GM12878 (cell line): ENCODE results near the gene KCNK4. TPM values are rescaled to one million over a fixed set of nuclear protein-coding genes. Genes with fewer than 3 reads are reported as not detected.
A peak's percentile ranks its signal among the peaks of the same experiment; 100 is the strongest.

ENCODE experiments used
- ATAC-seq: fragments of 200-7000 bp; cut with Tn5 transposase; 3 replicates; pipeline ENCODE4 v1.9.1; 2020; ENCODE audit warnings: mild to moderate bottlenecking, moderate library complexity
- BruUV-seq: library from RNA; stranded (reverse); fragments of 400-500 nt; replicated peaks from 2 replicates; lab custom pipeline; 2021; lab: Mats Ljungman, UMichigan
- CTCF ChIA-PET: fragments of 300-600 bp; sonication (Branson Sonifier 250); formaldehyde crosslinking; extraction: SDS; loops from one replicate; lab custom pipeline; 2021; ENCODE audit warnings: inconsistent platforms; lab: Yijun Ruan, JAX
- POLR2A ChIA-PET: fragments of 350-600 bp; formaldehyde crosslinking; extraction: SDS; loops from one replicate; lab custom pipeline; 2021; ENCODE audit warnings: inconsistent platforms; lab: Charles Lee
- RAD21 ChIA-PET: fragments of 300-600 bp; sonication (Branson Sonifier 250); formaldehyde crosslinking; loops from one replicate; lab custom pipeline; 2023; ENCODE audit warnings: antibody characterized with exemption; ENCODE audit not compliant: unreplicated experiment; lab: Charles Lee
- SMC1A ChIA-PET: fragments of 300-600 bp; sonication (Branson Sonifier 250); formaldehyde crosslinking; loops from one replicate; lab custom pipeline; 2023; ENCODE audit not compliant: unreplicated experiment, uncharacterized antibody; lab: Charles Lee
- DNase-seq: peaks from one replicate; pipeline ENCODE4 v3.0.0-alpha.2; 2011; ENCODE audit warnings: low read depth, low spot score
- FAIRE-seq: peaks from 3 replicates; lab custom pipeline; 2011; peaks lifted over from hg19 to GRCh38; lab: Jason Lieb, UNC
- H2AFZ ChIP-seq: 2 replicates; pipeline ENCODE4 v1.6.0; 2011; ENCODE audit warnings: low read depth, low read length, control low read depth; ENCODE audit not compliant: control insufficient read depth
- H3K27ac ChIP-seq: 2 replicates; pipeline ENCODE4 v1.5.1; 2011; ENCODE audit warnings: control low read depth; ENCODE audit not compliant: control insufficient read depth, insufficient read depth
- H3K27me3 ChIP-seq, 2 experiments: replicated peaks in 1 of 2; 2 replicates each; pipeline versions ENCODE4 v1.6.0 to v1.6.1; 2011; ENCODE audit warnings: low read length in 1 of 2; ENCODE audit not compliant: control insufficient read depth in 2 of 2, insufficient read depth in 2 of 2
- H3K36me3 ChIP-seq, 2 experiments: 2 replicates each; pipeline ENCODE4 v1.5.1; 2011; ENCODE audit warnings: low read length in 1 of 2; ENCODE audit not compliant: control insufficient read depth in 2 of 2, insufficient read depth in 2 of 2
- H3K4me1 ChIP-seq: 2 replicates; pipeline ENCODE4 v1.6.1; 2011; ENCODE audit warnings: mild to moderate bottlenecking, low read length, moderate library complexity, mixed read lengths; ENCODE audit not compliant: control insufficient read depth, insufficient read depth
- H3K4me2 ChIP-seq: 2 replicates; pipeline ENCODE4 v1.6.0; 2011; ENCODE audit warnings: control low read depth; ENCODE audit not compliant: control insufficient read depth, insufficient read depth
- H3K4me3 ChIP-seq: fragments of 200-600 bp; sonication (generic); 2 replicates; pipeline ENCODE4 v1.5.1; 2016
- H3K79me2 ChIP-seq: 2 replicates; pipeline ENCODE4 v1.6.0; 2011; ENCODE audit warnings: low read length; ENCODE audit not compliant: control insufficient read depth, insufficient read depth
- H3K9ac ChIP-seq: 2 replicates; pipeline ENCODE4 v1.8.0; 2011; ENCODE audit warnings: low read length, control low read depth, mixed read lengths; ENCODE audit not compliant: control insufficient read depth, insufficient read depth
- H3K9me3 ChIP-seq: replicated peaks from 3 replicates; pipeline ENCODE4 v1.5.1; 2011; ENCODE audit warnings: mild to moderate bottlenecking, low read length; ENCODE audit not compliant: control insufficient read depth, insufficient read depth
- H4K20me1 ChIP-seq: 2 replicates; pipeline ENCODE4 v1.6.0; 2011; ENCODE audit not compliant: control insufficient read depth, insufficient read depth
- BRCA1 ChIP-seq: IDR thresholded peaks from 2 replicates; pipeline ENCODE4 v1.6.1; 2011; ENCODE audit warnings: low read depth, low read length, improper control_type of control experiment
- CBX5 ChIP-seq: sonication (generic); IDR thresholded peaks from 2 replicates; pipeline ENCODE4 v1.6.1; 2016; ENCODE audit warnings: low read depth, moderate library complexity, mild to moderate bottlenecking, inconsistent platforms
- CHD2 ChIP-seq: IDR thresholded peaks from 2 replicates; pipeline ENCODE4 v1.6.1; 2011; ENCODE audit warnings: low read depth, low read length, improper control_type of control experiment, borderline replicate concordance
- EZH2 ChIP-seq: IDR thresholded peaks from 2 replicates; pipeline ENCODE4 v1.6.1; 2012; ENCODE audit warnings: low read depth, mild to moderate bottlenecking, control low read depth, inconsistent platforms, low read length, borderline replicate concordance; ENCODE audit not compliant: control insufficient read depth
- IKZF1 ChIP-seq: fragments of 450-650 bp; conservative IDR thresholded peaks from 2 replicates; pipeline ENCODE4 v1.6.1; 2017; ENCODE audit warnings: antibody characterized with exemption, mild to moderate bottlenecking
- JUNB ChIP-seq: IDR thresholded peaks from 2 replicates; pipeline ENCODE4 v1.6.1; 2016; ENCODE audit warnings: antibody characterized with exemption, mild to moderate bottlenecking
- MXI1 ChIP-seq: fragments of 150-350 bp; IDR thresholded peaks from 2 replicates; pipeline ENCODE4 v1.6.1; 2011; ENCODE audit warnings: low read depth, mild to moderate bottlenecking, inconsistent platforms, low read length, improper control_type of control experiment
- NFYB ChIP-seq: IDR thresholded peaks from 2 replicates; pipeline ENCODE4 v1.6.1; 2011; ENCODE audit warnings: low read depth, mild to moderate bottlenecking, low read length, improper control_type of control experiment, moderate library complexity; ENCODE audit not compliant: insufficient read depth
- SMAD5 ChIP-seq: IDR thresholded peaks from 2 replicates; pipeline ENCODE4 v1.6.1; 2016; ENCODE audit warnings: antibody characterized with exemption, low read depth
- SMARCA5 ChIP-seq: fragments of 450-650 bp; IDR thresholded peaks from 2 replicates; pipeline ENCODE4 v1.6.1; 2017; ENCODE audit warnings: mild to moderate bottlenecking
- SUPT20H ChIP-seq: IDR thresholded peaks from 2 replicates; pipeline ENCODE4 v1.6.1; 2011; ENCODE audit warnings: low read depth, mild to moderate bottlenecking, low read length, moderate library complexity, borderline replicate concordance; ENCODE audit not compliant: control insufficient read depth
- ZNF274 ChIP-seq: IDR thresholded peaks from one replicate; pipeline ENCODE4 v1.8.0; 2011; ENCODE audit not compliant: insufficient read length, insufficient read depth
- ZZZ3 ChIP-seq: IDR thresholded peaks from 2 replicates; pipeline ENCODE4 v1.6.1; 2011; ENCODE audit warnings: low read depth; ENCODE audit not compliant: control insufficient read depth, insufficient read length
- WGBS: methylation state at CpG from one replicate; pipeline ENCODE4 v1.1.6; 2016; ENCODE audit warnings: low lambda C conversion rate; ENCODE audit not compliant: insufficient replicate concordance, insufficient coverage; ENCODE audit errors: missing lambda C conversion rate; 5-methylcytosine and 5-hydroxymethylcytosine counted together
- in situ Hi-C: fragments of 300-500 bp; cut with MboI; formaldehyde crosslinking; loops from 9 replicates; pipeline ENCODE4 v1.14.3; 2018; ENCODE audit warnings: mixed read lengths
- intact Hi-C: fragments of 100-400 bp; cut with micrococcal nuclease; formaldehyde crosslinking; loops from one replicate; pipeline ENCODE4 v1.14.2; 2022; ENCODE audit not compliant: unreplicated experiment
- polyA plus RNA-seq, 11 experiments: library from polyadenylated mRNA; depleted of rRNA in 4 of 11; unstranded in 6 of 11; stranded (reverse) in 5 of 11; fragments of >200 nt; fragmentation: Nextera tagmentation in 4 of 11; fragmentation: Illumina TruSeq in 1 of 11; extraction: Ambion mirVana in 4 of 11; extraction: Trizol in 1 of 11; gene quantifications; 1 replicate in 1 of 11; 2 replicates in 10 of 11; pipeline versions ENCODE4 v1.2.1 to v1.2.3, GENCODE V29; 2011 to 2016; ENCODE audit warnings: inconsistent platforms in 2 of 11, missing spikeins in 2 of 11, low read depth in 1 of 11
- total RNA-seq, 4 experiments: library from RNA; depleted of rRNA in 3 of 4; stranded (reverse); fragments of >200 nt in 3 of 4; fragmentation: Illumina TruSeq in 1 of 4; extraction: Trizol in 1 of 4; gene quantifications; 2 replicates each; pipeline versions ENCODE4 v1.2.1 to v1.2.3, GENCODE V29; 2013 to 2021
- TF ChIP-seq, protein P1 (sequence below): fragments of 450-650 bp; IDR thresholded peaks from 2 replicates; pipeline ENCODE4 v1.6.1; 2017; ENCODE audit warnings: mild to moderate bottlenecking

KCNK4 gene
- total and polyA plus RNA-seq, 10 of the 15 experiments (the other 5 are each of a cell fraction or from before 2014, with no cell fraction given) = 0.04 TPM; not detected in 9

GRCh38 chr11:64327375-64327774 is 36.3 kb downstream of the KCNK4 start:
- intact Hi-C loops = no loop called here
- Histone ChIP-seq H3K79me2 (no peaks in the 10 kb centered on the region), H3K4me2 (no peak overlapping the region), H3K4me1 (peaks cover 11% of the 10 kb centered on the region), H3K36me3 (peaks cover 0 to 2% of the 10 kb centered on the region in 2 experiments; a peak in 1 of 4 replicates), H3K9ac (no peak overlapping the region), H3K9me3 (no peaks in the 10 kb centered on the region; the same call in 2 of the 3 replicates), H3K4me3 (no peak overlapping the region), H2AFZ (no peak overlapping the region), H3K27ac (no peak overlapping the region), H4K20me1 (no peaks in the 10 kb centered on the region), H3K27me3 (no peaks in the 10 kb centered on the region)
- 89% methylated on average over 2 of the region's 2 CpGs for WGBS
- no TSS peak for BruUV-seq
- ChIA-PET POLR2A (interaction anchor here (0.5 to 1.2 kb wide), 5 partner anchors 9 to 1470 kb away, joined by 3 to 11 read pairs (median 6); partner anchors contain the start of gene PRDX5), CTCF (interaction anchor here (0.9 to 1.4 kb wide), 4 partner anchors 10 to 27 kb away, joined by 3 to 6 read pairs (median 4); partner anchors contain the start of gene PRDX5), RAD21 (interaction anchor here (0.6 to 1.1 kb wide), 2 partner anchors 10 to 156 kb away, joined by 3 to 4 read pairs; partner anchors contain the start of gene PRDX5), SMC1A (interaction anchor here (1.1 kb wide), 1 partner anchor 10 kb away, joined by 4 read pairs; the partner anchor contains the start of genes PRDX5 and TRMT112)
- no peak for FAIRE-seq
- no peak for DNase-seq
- in situ Hi-C loops = no loop called here
- no peak for ATAC-seq
- TF ChIP-seq NFYB = peak; percentile 70
- TF ChIP-seq CHD2 = no peak
- TF ChIP-seq SUPT20H = no peak

DNA sequence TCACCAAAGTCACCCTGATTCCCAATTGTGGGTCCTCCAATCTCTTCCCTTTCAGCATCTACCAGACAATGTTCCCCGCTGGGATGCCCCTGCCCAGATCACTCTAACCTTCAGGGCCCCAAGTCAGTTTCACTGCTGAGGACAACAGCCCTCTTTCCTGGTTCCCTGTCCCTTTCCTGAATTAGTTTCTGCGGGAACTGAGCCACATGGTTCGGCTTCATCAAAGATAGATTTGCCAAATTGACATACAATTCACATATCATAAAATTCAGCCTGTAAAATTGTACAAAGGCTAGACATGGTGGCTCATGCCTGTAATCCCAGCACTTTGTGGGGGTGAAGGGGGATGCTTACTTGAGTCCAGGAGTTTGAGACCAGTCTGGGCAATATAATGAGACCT is 36.9 kb downstream of the KCNK4 start:
- Histone ChIP-seq H2AFZ (no peak overlapping the region), H3K36me3 (no peaks in the 10 kb centered on the region), H3K27me3 (no peaks in the 10 kb centered on the region), H3K4me2 (no peak overlapping the region), H3K4me3 (no peak overlapping the region), H3K79me2 (no peaks in the 10 kb centered on the region), H3K4me1 (peaks cover 12% of the 10 kb centered on the region), H3K27ac (no peak overlapping the region), H3K9me3 (no peaks in the 10 kb centered on the region; the same call in 2 of the 3 replicates), H3K9ac (no peak overlapping the region), H4K20me1 (no peaks in the 10 kb centered on the region)
- ChIA-PET CTCF (interaction anchor here (1.3 to 1.4 kb wide), 3 partner anchors 23 to 27 kb away, joined by 4 to 6 read pairs (median 5); no protein-coding TSS in a partner anchor), SMC1A (no interaction called here), POLR2A (interaction anchor here (0.5 to 1.2 kb wide), 4 partner anchors 10 to 85 kb away, joined by 3 to 7 read pairs (median 4); partner anchors contain the start of gene PRDX5), RAD21 (interaction anchor here (1.1 kb wide), 1 partner anchor 10 kb away, joined by 4 read pairs; the partner anchor contains the start of gene PRDX5)
- in situ Hi-C loops = no loop called here
- no TSS peak for BruUV-seq
- FAIRE-seq (no peak), DNase-seq (no peak), ATAC-seq (no peak)
- intact Hi-C loops = no loop called here
- 94% methylated on average over 3 of the region's 3 CpGs for WGBS
- no peak for TF ChIP-seq JUNB
- no peak for TF ChIP-seq SMARCA5
- no peak for TF ChIP-seq ZZZ3
- no peak for TF ChIP-seq IKZF1
- TF ChIP-seq, protein P1, sequence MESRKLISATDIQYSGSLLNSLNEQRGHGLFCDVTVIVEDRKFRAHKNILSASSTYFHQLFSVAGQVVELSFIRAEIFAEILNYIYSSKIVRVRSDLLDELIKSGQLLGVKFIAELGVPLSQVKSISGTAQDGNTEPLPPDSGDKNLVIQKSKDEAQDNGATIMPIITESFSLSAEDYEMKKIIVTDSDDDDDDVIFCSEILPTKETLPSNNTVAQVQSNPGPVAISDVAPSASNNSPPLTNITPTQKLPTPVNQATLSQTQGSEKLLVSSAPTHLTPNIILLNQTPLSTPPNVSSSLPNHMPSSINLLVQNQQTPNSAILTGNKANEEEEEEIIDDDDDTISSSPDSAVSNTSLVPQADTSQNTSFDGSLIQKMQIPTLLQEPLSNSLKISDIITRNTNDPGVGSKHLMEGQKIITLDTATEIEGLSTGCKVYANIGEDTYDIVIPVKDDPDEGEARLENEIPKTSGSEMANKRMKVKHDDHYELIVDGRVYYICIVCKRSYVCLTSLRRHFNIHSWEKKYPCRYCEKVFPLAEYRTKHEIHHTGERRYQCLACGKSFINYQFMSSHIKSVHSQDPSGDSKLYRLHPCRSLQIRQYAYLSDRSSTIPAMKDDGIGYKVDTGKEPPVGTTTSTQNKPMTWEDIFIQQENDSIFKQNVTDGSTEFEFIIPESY = no peak
- TF ChIP-seq CBX5 = no peak
- no peak for TF ChIP-seq MXI1
- no peak for TF ChIP-seq BRCA1
- TF ChIP-seq SMAD5 = no peak
- TF ChIP-seq EZH2 = no peak
- TF ChIP-seq ZNF274 = no peak
